K562 (cell line): ENCODE data around the gene NSDHL. TPM values are rescaled to one million over a fixed set of nuclear protein-coding genes. Genes with fewer than 3 reads are reported as not detected.

Experiments used
- BMI1 ChIP-seq: fragments of 150-350 bp; IDR thresholded peaks from 2 replicates; pipeline ENCODE4 v1.6.1; 2014; ENCODE audit warnings: low read length
- GABPA ChIP-seq: fragments of 200-800 bp; sonication (Bioruptor generic); conservative IDR thresholded peaks from 2 replicates; pipeline ENCODE4 v1.6.1; 2016; ENCODE audit warnings: low read depth, missing genetic modification characterization, missing compliant biosample characterization
- LARP7 ChIP-seq: fragments of 450-650 bp; IDR thresholded peaks from 2 replicates; pipeline ENCODE4 v1.6.1; 2016
- RREB1 ChIP-seq: fragments of 250-450 bp; sonication (Bioruptor Pico); IDR thresholded peaks from 2 replicates; pipeline ENCODE4 v1.4.0; 2020
- SNAPC5 ChIP-seq: fragments of 250-450 bp; sonication (Bioruptor Pico); IDR thresholded peaks from 2 replicates; pipeline ENCODE4 v1.8.0; 2021; ENCODE audit warnings: moderate library complexity, mild to moderate bottlenecking, inconsistent platforms
- SREBF1 ChIP-seq: fragments of 150-350 bp; IDR thresholded peaks from 2 replicates; pipeline ENCODE4 v1.6.1; 2014; ENCODE audit warnings: antibody characterized with exemption, low read depth, low read length, borderline replicate concordance
- TOE1 ChIP-seq, 2 experiments: fragments of 450-650 bp in 1 of 2; sonication (generic) in 1 of 2; formaldehyde crosslinking in 1 of 2; IDR thresholded peaks; 2 replicates each; pipeline versions ENCODE4 v1.7.1 to v1.8.0; 2016 to 2022; ENCODE audit warnings: borderline replicate concordance in 2 of 2, mild to moderate bottlenecking in 2 of 2, antibody characterized with exemption in 1 of 2, inconsistent platforms in 1 of 2, low read depth in 1 of 2, missing genetic modification reagents in 1 of 2, moderate library complexity in 1 of 2
- XRCC3 ChIP-seq: fragments of 450-650 bp; IDR thresholded peaks from 2 replicates; pipeline ENCODE4 v1.6.1; 2017; ENCODE audit warnings: mild to moderate bottlenecking, moderate library complexity
- ZNF318 ChIP-seq, 2 experiments: fragments of 450-650 bp; IDR thresholded peaks; 2 replicates each; pipeline ENCODE4 v1.6.1; 2016; ENCODE audit warnings: mild to moderate bottlenecking in 2 of 2, borderline replicate concordance in 1 of 2, low read depth in 1 of 2, moderate library complexity in 1 of 2
- ZNF41 ChIP-seq: fragments of 250-450 bp; sonication (Bioruptor Pico); conservative IDR thresholded peaks from 2 replicates; pipeline ENCODE4 v1.4.0; 2020; ENCODE audit warnings: mild to moderate bottlenecking
- polyA plus RNA-seq, 8 experiments: library from polyadenylated mRNA; depleted of rRNA in 4 of 8; stranded (reverse) in 5 of 8; unstranded in 3 of 8; fragments of >200 nt; fragmentation: Nextera tagmentation in 2 of 8; fragmentation: Illumina TruSeq in 1 of 8; extraction: Ambion mirVana in 2 of 8; extraction: Trizol in 1 of 8; gene quantifications; 2 replicates each; pipeline versions ENCODE4 v1.2.1 to v1.2.3, GENCODE V29; 2011 to 2014; ENCODE audit warnings: inconsistent platforms in 1 of 8, missing spikeins in 1 of 8
- total RNA-seq, 7 experiments: library from RNA; depleted of rRNA in 6 of 7; stranded (reverse); fragments of >200 nt in 6 of 7; fragmentation: Illumina TruSeq in 2 of 7; extraction: Trizol in 2 of 7; gene quantifications; 2 replicates each; pipeline versions ENCODE4 v1.2.1 to v1.2.3, GENCODE V29; 2011 to 2021; ENCODE audit warnings: low replicate concordance in 1 of 7

NSDHL gene
- total and polyA plus RNA-seq, 9 of the 15 experiments (the other 6 are each of a cell fraction or from before 2014, with no cell fraction given) = 22.5 to 63.4 (median 40.8) TPM

GRCh38 chrX:152844256-152844655, 13.4 kb downstream of the NSDHL start (continued):
- TF ChIP-seq ZNF318 (IDR thresholded peaks at IDR 0.05; ENCODE audit: borderline replicate concordance in 1 of 2, low read depth in 1 of 2) = no peak
- no peak for TF ChIP-seq LARP7
- TF ChIP-seq RREB1 (CRISPR knock-in tag) = no peak
- no peak for TF ChIP-seq BMI1
- no peak for TF ChIP-seq TOE1 (IDR thresholded peaks at IDR 0.05; ENCODE audit: borderline replicate concordance)
- no peak for TF ChIP-seq TOE1 (CRISPR knock-in tag; IDR thresholded peaks at IDR 0.05; ENCODE audit: borderline replicate concordance, low read depth)
- TF ChIP-seq SNAPC5 (CRISPR knock-in tag) = no peak
- TF ChIP-seq XRCC3 = no peak
- TF ChIP-seq GABPA (tag) = peak; percentile 3; the same call in 1 of the 2 replicates
- TF ChIP-seq ZNF41 (CRISPR knock-in tag) = no peak
- TF ChIP-seq SREBF1 = no peak
